KBM-7 (cell line): ENCODE measurements around the gene OR6P1.

Source experiments
- DNase-seq: peaks from one replicate; pipeline ENCODE4 v3.0.0-alpha.2; 2015
- in situ Hi-C: fragments of 300-500 bp; cut with MboI; formaldehyde crosslinking; loops from 2 replicates; pipeline ENCODE4 v1.14.3; 2020; ENCODE audit warnings: low sequenced_read_pairs, low pct_unique_long_range_greater_than_20kb, mixed read lengths

The OR6P1 gene

GRCh38 chr1:158570480-158570879 lies at the start of gene OR6P1:
Gene OR6P1, minus strand, starts transcription at chr1:158570580. Its CDS starts 6,976 bp downstream, at chr1:158563604.
- DNase-seq: no peak
- in situ Hi-C loops: no loop called here

GRCh38 chr1:158613764-158614163 lies 43.4 kb upstream of the OR6P1 start:
- in situ Hi-C loops: no loop called here
- no peak for DNase-seq

- no peak for DNase-seq
- in situ Hi-C loops: no loop called here
These were observed 41.5 kb upstream of the OR6P1 start for GRCh38 chr1:158611916-158612315.

GRCh38 chr1:158607296-158607695 lies 36.9 kb upstream of the OR6P1 start:
- no peak for DNase-seq
- in situ Hi-C loops: no loop called here

GRCh38 chr1:158604968-158605367 lies 34.6 kb upstream of the OR6P1 start, which contains the start of gene OR10Z1:
Gene OR10Z1, plus strand, starts transcription at chr1:158605268. Its CDS starts 1,171 bp downstream, at chr1:158606439.
- DNase-seq: no peak
- in situ Hi-C loops: no loop called here

GRCh38 chr1:158600735-158601134 lies 30.4 kb upstream of the OR6P1 start:
- no peak for DNase-seq
- in situ Hi-C loops: no loop called here

GRCh38 chr1:158586942-158587341 lies 16.6 kb upstream of the OR6P1 start:
- DNase-seq: no peak
- in situ Hi-C loops: no loop called here

GRCh38 chr1:158583962-158584361 lies 13.6 kb upstream of the OR6P1 start:
- no peak for DNase-seq
- in situ Hi-C loops: no loop called here

GRCh38 chr1:158579733-158580132 lies 9.4 kb upstream of the OR6P1 start, which contains the start of gene OR10X1:
Gene OR10X1, minus strand, starts transcription at chr1:158579899. Its CDS starts 0 bp downstream, at chr1:158579899.
- in situ Hi-C loops: no loop called here
- DNase-seq: no peak

GRCh38 chr1:158577561-158577960 lies 7.2 kb upstream of the OR6P1 start:
- DNase-seq: no peak
- in situ Hi-C loops: no loop called here

GRCh38 chr1:158572226-158572625 lies 1.8 kb upstream of the OR6P1 start:
- in situ Hi-C loops: no loop called here
- DNase-seq: no peak

- in situ Hi-C loops: no loop called here
- peak; percentile 25 for DNase-seq
These were observed 5.8 kb downstream of the OR6P1 start for GRCh38 chr1:158564608-158565007.

- no peak for DNase-seq
- in situ Hi-C loops: no loop called here
These were observed 6.5 kb downstream of the OR6P1 start for GRCh38 chr1:158563853-158564252.

GRCh38 chr1:158559696-158560095 lies 10.7 kb downstream of the OR6P1 start:
- no peak for DNase-seq
- in situ Hi-C loops: no loop called here

- in situ Hi-C loops: no loop called here
These were observed 16.0 kb downstream of the OR6P1 start, which contains the start of gene OR6Y1 for GRCh38 chr1:158554352-158554751. Gene OR6Y1, minus strand, starts transcription at chr1:158554405. Its CDS starts 6,300 bp downstream, at chr1:158548105.

GRCh38 chr1:158552296-158552695 lies 18.1 kb downstream of the OR6P1 start:
- no peak for DNase-seq
- in situ Hi-C loops: no loop called here

More at GRCh38 chr1:158554352-158554751, 16.0 kb downstream of the OR6P1 start, which contains the start of gene OR6Y1:
- DNase-seq: no peak

GRCh38 chr1:158547533-158547932 lies 22.8 kb downstream of the OR6P1 start:
- no peak for DNase-seq
- in situ Hi-C loops: no loop called here

GRCh38 chr1:158537609-158538008 lies 32.8 kb downstream of the OR6P1 start:
- DNase-seq: no peak
- in situ Hi-C loops: no loop called here

- in situ Hi-C loops: no loop called here
- no peak for DNase-seq
These were observed 35.9 kb downstream of the OR6P1 start for GRCh38 chr1:158534496-158534895.

GRCh38 chr1:158527190-158527815 lies 43.1 kb downstream of the OR6P1 start:
- DNase-seq: no peak

GRCh38 chr1:158521666-158522058 lies 48.7 kb downstream of the OR6P1 start:
- in situ Hi-C loops: loop anchor here (25.0 kb wide), 1 partner anchor 541 kb away; no protein-coding TSS in a partner anchor
- no peak for DNase-seq

More at GRCh38 chr1:158527190-158527815, 43.1 kb downstream of the OR6P1 start:
- in situ Hi-C loops: no loop called here
